A549 (cell line): ENCODE data around the gene MYMK. TPM values are rescaled to one million over a fixed set of nuclear protein-coding genes. Genes with fewer than 3 reads are reported as not detected.

ENCODE experiments used
- ATAC-seq, 2 experiments: fragments of 200-7000 bp in 1 of 2; fragments of >200 bp in 1 of 2; cut with Nextera tagmentation in 1 of 2; cut with Tn5 transposase in 1 of 2; 3 replicates each; pipeline versions ENCODE4 v1.8.0 to v1.9.1; 2018 to 2020; ENCODE audit warnings: mild to moderate bottlenecking in 1 of 2, moderate library complexity in 1 of 2
- CTCF ChIA-PET: fragments of 300-600 bp; sonication (Branson Sonifier 250); formaldehyde crosslinking; extraction: SDS; loops from one replicate; lab custom pipeline; 2021; ENCODE audit warnings: antibody characterized with exemption, inconsistent platforms; lab: Yijun Ruan, JAX
- POLR2A ChIA-PET: fragments of 350-600 bp; formaldehyde crosslinking; extraction: SDS; loops from one replicate; lab custom pipeline; 2021; ENCODE audit warnings: antibody characterized with exemption, inconsistent platforms; lab: Yijun Ruan, JAX
- DNase-seq, 2 experiments: peaks; one replicate each; pipeline versions ENCODE4 v3.0.0 to v3.0.0-alpha.2; 2011 to 2016; ENCODE audit warnings: low read depth in 1 of 2, low spot score in 1 of 2
- FAIRE-seq: peaks from 2 replicates; lab custom pipeline; 2011; peaks lifted over from hg19 to GRCh38; lab: Jason Lieb, UNC
- H3K27ac ChIP-seq, 2 experiments: fragments of >200 bp; sonication (Bioruptor Twin); formaldehyde crosslinking; 3 replicates each; pipeline ENCODE4 v1.5.1; 2016 to 2017
- H3K4me1 ChIP-seq: fragments of >200 bp; sonication (Bioruptor Twin); formaldehyde crosslinking; 3 replicates; pipeline ENCODE4 v1.6.1; 2016
- H3K4me2 ChIP-seq: fragments of >200 bp; sonication (Bioruptor Twin); formaldehyde crosslinking; 3 replicates; pipeline ENCODE4 v1.6.1; 2016
- H3K4me3 ChIP-seq: fragments of >200 bp; sonication (Bioruptor Twin); formaldehyde crosslinking; 3 replicates; pipeline ENCODE4 v1.5.1; 2016
- H3K9me3 ChIP-seq: fragments of >200 bp; sonication (Bioruptor Twin); formaldehyde crosslinking; 3 replicates; pipeline ENCODE4 v1.6.1; 2016
- CBX2 ChIP-seq: fragments of 200-600 bp; sonication (generic); IDR thresholded peaks from 2 replicates; pipeline ENCODE4 v1.6.1; 2016; ENCODE audit warnings: low read depth, mild to moderate bottlenecking, borderline replicate concordance
- CHD2 ChIP-seq: fragments of 150-350 bp; IDR thresholded peaks from 2 replicates; pipeline ENCODE4 v1.6.1; 2014; ENCODE audit warnings: low read length; ENCODE audit not compliant: partially characterized antibody
- EHMT2 ChIP-seq: fragments of 200-600 bp; sonication (generic); IDR thresholded peaks from 2 replicates; pipeline ENCODE4 v1.6.1; 2016; ENCODE audit warnings: antibody characterized with exemption, low read depth, mild to moderate bottlenecking, moderate library complexity
- FOSB ChIP-seq: fragments of 250-450 bp; sonication (Bioruptor Pico); IDR thresholded peaks from 2 replicates; pipeline ENCODE4 v1.5.0; 2020; ENCODE audit warnings: mild to moderate bottlenecking, moderate library complexity
- GATA3 ChIP-seq: IDR thresholded peaks from 2 replicates; pipeline ENCODE4 v1.6.1; 2012; ENCODE audit warnings: borderline replicate concordance
- HOXA7 ChIP-seq: fragments of 250-450 bp; sonication (Bioruptor Pico); IDR thresholded peaks from 2 replicates; pipeline ENCODE4 v1.5.0; 2020; ENCODE audit warnings: mild to moderate bottlenecking, moderate library complexity
- KDM1A ChIP-seq: fragments of 200-600 bp; sonication (generic); IDR thresholded peaks from 2 replicates; pipeline ENCODE4 v1.6.1; 2016; ENCODE audit warnings: low read depth, mild to moderate bottlenecking
- KDM5A ChIP-seq: fragments of 200-600 bp; sonication (generic); IDR thresholded peaks from 2 replicates; pipeline ENCODE4 v1.6.1; 2016; ENCODE audit warnings: antibody characterized with exemption, mild to moderate bottlenecking
- MAFK ChIP-seq: fragments of 450-650 bp; IDR thresholded peaks from 2 replicates; pipeline ENCODE4 v1.6.1; 2014; ENCODE audit not compliant: partially characterized antibody
- NFE2L2 ChIP-seq: fragments of 150-350 bp; conservative IDR thresholded peaks from 2 replicates; pipeline ENCODE4 v1.6.1; 2014; ENCODE audit warnings: low read length
- RFX5 ChIP-seq: fragments of 450-650 bp; IDR thresholded peaks from 2 replicates; pipeline ENCODE4 v1.7.1; 2014; ENCODE audit warnings: antibody characterized with exemption, mild to moderate bottlenecking, moderate library complexity
- SMC3 ChIP-seq: fragments of >200 bp; sonication (Bioruptor Twin); formaldehyde crosslinking; IDR thresholded peaks from 3 replicates; pipeline ENCODE4 v1.6.1; 2018; ENCODE audit warnings: inconsistent platforms
- SREBF2 ChIP-seq: fragments of 450-650 bp; IDR thresholded peaks from 2 replicates; pipeline ENCODE4 v1.6.1; 2014; ENCODE audit warnings: mild to moderate bottlenecking, moderate library complexity
- ZC3H11A ChIP-seq: fragments of 450-650 bp; IDR thresholded peaks from 2 replicates; pipeline ENCODE4 v1.6.1; 2014; ENCODE audit warnings: antibody characterized with exemption, mild to moderate bottlenecking
- ZFP36 ChIP-seq: fragments of 450-650 bp; IDR thresholded peaks from 2 replicates; pipeline ENCODE4 v1.6.1; 2014; ENCODE audit warnings: borderline replicate concordance; ENCODE audit not compliant: partially characterized antibody
- WGBS: methylation state at CpG from one replicate; pipeline ENCODE4 v1.1.6; 2017; ENCODE audit errors: missing lambda C conversion rate; 5-methylcytosine and 5-hydroxymethylcytosine counted together
- polyA plus RNA-seq, 4 experiments: library from polyadenylated mRNA; depleted of rRNA in 3 of 4; stranded (reverse); fragments of >200 nt; fragmentation: RNase III in 1 of 4; extraction: RNeasy Plus Mini Kit Qiagen cat#74134 plus additional on column Dnase treatment in 1 of 4; gene quantifications; 2 replicates in 3 of 4; 3 replicates in 1 of 4; pipeline ENCODE4 v1.2.3, GENCODE V29; 2011 to 2017
- TF ChIP-seq, protein P1 (sequence below): fragments of 450-650 bp; IDR thresholded peaks from 2 replicates; pipeline ENCODE4 v1.6.1; 2014; ENCODE audit warnings: antibody characterized with exemption
- TF ChIP-seq, protein P2 (sequence below): fragments of 250-450 bp; sonication (Bioruptor Pico); IDR thresholded peaks from 2 replicates; pipeline ENCODE4 v1.5.0; 2021; ENCODE audit warnings: mild to moderate bottlenecking, moderate library complexity, borderline replicate concordance
- TF ChIP-seq, protein P3 (sequence below): IDR thresholded peaks from 2 replicates; pipeline ENCODE4 v1.6.1; 2012; ENCODE audit warnings: low read depth, borderline replicate concordance
- TF ChIP-seq, protein P4 (sequence below): fragments of >200 bp; sonication (Bioruptor Twin); formaldehyde crosslinking; IDR thresholded peaks from 3 replicates; pipeline ENCODE4 v1.6.1; 2016

Gene MYMK
- polyA plus RNA-seq, 2 of the 4 experiments (the other 2 are of a cell fraction), result not detected

DNA sequence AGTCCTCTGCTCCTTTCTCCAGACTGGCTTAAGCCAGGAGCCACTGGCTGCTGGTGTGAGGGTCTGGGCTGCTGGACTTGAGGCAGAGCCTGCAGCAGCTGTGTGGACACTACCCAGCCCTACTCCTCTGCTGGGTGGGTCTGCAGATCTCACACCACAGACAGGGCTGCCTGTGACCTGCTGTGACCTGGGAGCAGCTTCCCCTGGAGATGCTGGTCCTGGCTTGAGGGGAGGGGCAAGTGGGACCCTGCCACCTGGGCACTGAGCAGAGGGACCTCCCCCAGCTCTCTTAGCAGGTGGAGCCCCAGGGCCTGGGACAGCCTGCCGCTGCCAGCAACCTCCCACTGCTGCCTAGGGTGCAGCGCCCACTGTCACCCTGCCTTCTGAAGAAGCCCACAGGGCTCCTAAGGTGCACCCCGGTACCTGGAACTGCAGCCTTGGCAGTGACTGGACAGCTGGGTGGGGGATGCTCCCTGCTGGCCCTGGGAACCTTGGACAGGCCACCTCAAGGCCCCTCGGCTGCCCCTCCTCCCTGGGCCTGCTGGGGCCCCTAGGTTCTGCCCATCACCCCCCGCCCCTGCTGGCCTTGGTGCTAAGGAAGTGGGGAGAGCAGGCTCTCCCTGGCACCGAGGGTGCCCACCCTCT lies 55.9 kb downstream of the MYMK start:
- H3K4me1 ChIP-seq, result no peaks in the 10 kb centered on the region
- WGBS, result 100% methylated on average over 1 of the region's 6 CpGs
- no peak for DNase-seq
- TF ChIP-seq MAFK (no peak), GATA3 (0 out of 2 replicates have a peak, but pooled peaks have one; percentile 7)
- FAIRE-seq, result no peak
- peak in 1 of 2 experiments; percentile 9; a peak in 3 of 6 replicates for ATAC-seq
- POLR2A ChIA-PET, result interaction anchor here (2.0 to 3.4 kb wide), 2 partner anchors 9 kb away, joined by 7 to 9 read pairs; partner anchors contain the start of genes CACFD1 and SLC2A6
- CTCF ChIA-PET, result interaction anchor here (0.6 to 1.0 kb wide), 3 partner anchors 8 to 18 kb away, joined by 3 read pairs; partner anchors contain the start of gene CACFD1
- no peaks in the 10 kb centered on the region for H3K9me3 ChIP-seq
- no peak overlapping the region for H3K4me3 ChIP-seq
- no peak overlapping the region for H3K27ac ChIP-seq
- H3K4me2 ChIP-seq, result no peak overlapping the region

DNA sequence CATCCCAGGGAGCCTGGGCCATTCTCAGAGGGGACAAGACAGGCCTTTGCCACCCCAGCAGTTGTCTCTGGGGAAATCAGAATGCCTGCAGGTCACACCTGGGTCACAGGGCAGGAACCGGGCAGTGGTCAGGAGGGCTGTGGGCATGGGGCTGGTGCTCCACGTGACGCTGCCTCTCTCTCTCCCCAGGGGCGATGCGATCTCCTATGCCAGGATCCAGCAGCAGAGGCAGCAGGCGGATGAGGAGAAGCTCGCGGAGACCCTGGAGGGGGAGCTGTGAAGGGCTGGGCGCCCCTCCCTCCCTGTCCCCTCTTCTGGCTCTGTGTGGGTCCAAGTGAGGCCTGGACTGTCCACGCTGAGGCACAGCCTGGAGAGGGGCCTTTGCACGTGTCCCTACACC lies 56.4 kb downstream of the MYMK start:
- 97% methylated on average over 5 of the region's 11 CpGs for WGBS
- ChIA-PET POLR2A (interaction anchor here (2.0 to 3.4 kb wide), 2 partner anchors 9 to 10 kb away, joined by 7 to 9 read pairs; partner anchors contain the start of genes CACFD1 and SLC2A6), CTCF (interaction anchor here (0.6 to 1.3 kb wide), 3 partner anchors 8 to 18 kb away, joined by 3 read pairs; no protein-coding TSS in a partner anchor)
- Histone ChIP-seq H3K4me3 (no peak overlapping the region), H3K9me3 (no peaks in the 10 kb centered on the region), H3K27ac (no peak overlapping the region), H3K4me2 (no peak overlapping the region), H3K4me1 (no peaks in the 10 kb centered on the region)
- FAIRE-seq (no peak), DNase-seq (no peak), ATAC-seq (peak in 1 of 2 experiments; percentile 10; a peak in 2 of 6 replicates)
- TF ChIP-seq MAFK (no peak), CBX2 (no peak), KDM1A (no peak), CHD2 (no peak), ZC3H11A (no peak), NFE2L2 (no peak), KDM5A (no peak), FOSB (CRISPR knock-in tag) (no peak)
- TF ChIP-seq, protein P1, sequence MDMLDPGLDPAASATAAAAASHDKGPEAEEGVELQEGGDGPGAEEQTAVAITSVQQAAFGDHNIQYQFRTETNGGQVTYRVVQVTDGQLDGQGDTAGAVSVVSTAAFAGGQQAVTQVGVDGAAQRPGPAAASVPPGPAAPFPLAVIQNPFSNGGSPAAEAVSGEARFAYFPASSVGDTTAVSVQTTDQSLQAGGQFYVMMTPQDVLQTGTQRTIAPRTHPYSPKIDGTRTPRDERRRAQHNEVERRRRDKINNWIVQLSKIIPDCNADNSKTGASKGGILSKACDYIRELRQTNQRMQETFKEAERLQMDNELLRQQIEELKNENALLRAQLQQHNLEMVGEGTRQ, result no peak
- TF ChIP-seq, protein P2, sequence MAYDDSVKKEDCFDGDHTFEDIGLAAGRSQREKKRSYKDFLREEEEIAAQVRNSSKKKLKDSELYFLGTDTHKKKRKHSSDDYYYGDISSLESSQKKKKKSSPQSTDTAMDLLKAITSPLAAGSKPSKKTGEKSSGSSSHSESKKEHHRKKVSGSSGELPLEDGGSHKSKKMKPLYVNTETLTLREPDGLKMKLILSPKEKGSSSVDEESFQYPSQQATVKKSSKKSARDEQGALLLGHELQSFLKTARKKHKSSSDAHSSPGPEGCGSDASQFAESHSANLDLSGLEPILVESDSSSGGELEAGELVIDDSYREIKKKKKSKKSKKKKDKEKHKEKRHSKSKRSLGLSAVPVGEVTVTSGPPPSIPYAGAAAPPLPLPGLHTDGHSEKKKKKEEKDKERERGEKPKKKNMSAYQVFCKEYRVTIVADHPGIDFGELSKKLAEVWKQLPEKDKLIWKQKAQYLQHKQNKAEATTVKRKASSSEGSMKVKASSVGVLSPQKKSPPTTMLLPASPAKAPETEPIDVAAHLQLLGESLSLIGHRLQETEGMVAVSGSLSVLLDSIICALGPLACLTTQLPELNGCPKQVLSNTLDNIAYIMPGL, result no peak
- TF ChIP-seq, protein P3, sequence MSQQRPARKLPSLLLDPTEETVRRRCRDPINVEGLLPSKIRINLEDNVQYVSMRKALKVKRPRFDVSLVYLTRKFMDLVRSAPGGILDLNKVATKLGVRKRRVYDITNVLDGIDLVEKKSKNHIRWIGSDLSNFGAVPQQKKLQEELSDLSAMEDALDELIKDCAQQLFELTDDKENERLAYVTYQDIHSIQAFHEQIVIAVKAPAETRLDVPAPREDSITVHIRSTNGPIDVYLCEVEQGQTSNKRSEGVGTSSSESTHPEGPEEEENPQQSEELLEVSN, result no peak

DNA sequence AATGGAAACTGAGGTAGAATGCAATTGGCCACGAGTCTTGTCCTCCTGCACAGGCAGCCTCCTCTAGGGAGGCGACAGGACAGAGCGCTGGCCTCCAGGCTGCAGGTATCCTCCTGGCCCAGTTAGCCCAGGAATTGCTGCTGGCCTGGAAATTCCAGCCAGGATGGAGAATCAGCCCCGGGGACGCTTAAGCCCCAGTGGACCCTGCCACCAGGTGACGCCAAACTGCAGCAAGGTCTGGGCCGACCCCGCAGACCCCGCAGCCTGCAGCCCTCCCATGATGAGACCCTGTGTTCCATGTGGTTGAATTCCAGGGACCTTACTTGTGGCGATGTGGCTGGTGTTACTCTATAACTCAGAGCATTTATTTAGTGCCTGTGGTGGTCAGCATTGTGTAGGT lies 57.7 kb downstream of the MYMK start:
- no peak for FAIRE-seq
- ChIA-PET CTCF (interaction anchor here (0.9 to 1.3 kb wide), 2 partner anchors 18 to 19 kb away, joined by 3 read pairs; no protein-coding TSS in a partner anchor), POLR2A (interaction anchor here (3.4 kb wide), 1 partner anchor 7 kb away, joined by 9 read pairs; the partner anchor contains the start of gene CACFD1)
- no peak overlapping the region for H3K27ac ChIP-seq
- H3K4me3 ChIP-seq, result no peak overlapping the region
- no peak overlapping the region for H3K4me2 ChIP-seq
- ATAC-seq, result no peak
- no peaks in the 10 kb centered on the region for H3K9me3 ChIP-seq
- TF ChIP-seq, protein P4, sequence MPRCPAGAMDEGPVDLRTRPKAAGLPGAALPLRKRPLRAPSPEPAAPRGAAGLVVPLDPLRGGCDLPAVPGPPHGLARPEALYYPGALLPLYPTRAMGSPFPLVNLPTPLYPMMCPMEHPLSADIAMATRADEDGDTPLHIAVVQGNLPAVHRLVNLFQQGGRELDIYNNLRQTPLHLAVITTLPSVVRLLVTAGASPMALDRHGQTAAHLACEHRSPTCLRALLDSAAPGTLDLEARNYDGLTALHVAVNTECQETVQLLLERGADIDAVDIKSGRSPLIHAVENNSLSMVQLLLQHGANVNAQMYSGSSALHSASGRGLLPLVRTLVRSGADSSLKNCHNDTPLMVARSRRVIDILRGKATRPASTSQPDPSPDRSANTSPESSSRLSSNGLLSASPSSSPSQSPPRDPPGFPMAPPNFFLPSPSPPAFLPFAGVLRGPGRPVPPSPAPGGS, result no peak
- TF ChIP-seq ZFP36, result no peak
- TF ChIP-seq SREBF2, result no peak
- no peak for TF ChIP-seq KDM5A
- no peak for TF ChIP-seq HOXA7 (CRISPR knock-in tag)
- no peak for TF ChIP-seq RFX5
- no peak for TF ChIP-seq SMC3
- no peak for TF ChIP-seq EHMT2
- no peaks in the 10 kb centered on the region for H3K4me1 ChIP-seq
- DNase-seq, result no peak
- WGBS, result 84% methylated on average over 10 of the region's 10 CpGs
